GM12878 (cell line): ENCODE measurements around the gene FAM174A.

Source experiments
- BRCA1 ChIP-seq: IDR thresholded peaks from 2 replicates; pipeline ENCODE4 v1.6.1; 2011; ENCODE audit warnings: low read depth, low read length, improper control_type of control experiment
- CBFB ChIP-seq: IDR thresholded peaks from 2 replicates; pipeline ENCODE4 v1.6.1; 2016; ENCODE audit warnings: antibody characterized with exemption, low read depth
- CEBPB ChIP-seq, 2 experiments: fragments of 150-350 bp in 1 of 2; IDR thresholded peaks; 2 replicates each; pipeline ENCODE4 v1.6.1; 2012 to 2014; ENCODE audit warnings: low read depth in 2 of 2, low read length in 2 of 2, borderline replicate concordance in 1 of 2, inconsistent platforms in 1 of 2
- CHD4 ChIP-seq: fragments of 200-600 bp; sonication (generic); IDR thresholded peaks from 2 replicates; pipeline ENCODE4 v1.6.1; 2016; ENCODE audit warnings: mild to moderate bottlenecking
- FOXM1 ChIP-seq: IDR thresholded peaks from 2 replicates; pipeline ENCODE4 v1.6.1; 2012; ENCODE audit warnings: low read depth, mild to moderate bottlenecking, inconsistent platforms, low read length, moderate library complexity
- JUND ChIP-seq: IDR thresholded peaks from 2 replicates; pipeline ENCODE4 v1.6.1; 2012; ENCODE audit warnings: low read depth, mild to moderate bottlenecking, low read length, improper control_type of control experiment, moderate library complexity
- NFXL1 ChIP-seq: fragments of 450-650 bp; IDR thresholded peaks from 2 replicates; pipeline ENCODE4 v1.6.1; 2017; ENCODE audit warnings: antibody characterized with exemption, mild to moderate bottlenecking, borderline replicate concordance
- NKRF ChIP-seq: fragments of 450-650 bp; conservative IDR thresholded peaks from 2 replicates; pipeline ENCODE4 v1.6.1; 2017; ENCODE audit warnings: mild to moderate bottlenecking, moderate library complexity
- NR2C2 ChIP-seq: IDR thresholded peaks from 2 replicates; pipeline ENCODE4 v1.6.1; 2011; ENCODE audit warnings: borderline replicate concordance, low read depth; ENCODE audit not compliant: control insufficient read depth, insufficient read length
- POLR2A ChIP-seq: IDR thresholded peaks from 2 replicates; pipeline ENCODE4 v1.6.1; 2011; ENCODE audit warnings: low read depth, mild to moderate bottlenecking, low read length
- STAT3 ChIP-seq: IDR thresholded peaks from 2 replicates; pipeline ENCODE4 v1.6.1; 2011; ENCODE audit warnings: low read depth, low read length, improper control_type of control experiment
- YY1 ChIP-seq: IDR thresholded peaks from 2 replicates; pipeline ENCODE4 v1.6.1; 2011; ENCODE audit warnings: low read depth, mild to moderate bottlenecking, low read length
- TF ChIP-seq, protein P1 (sequence below), 3 experiments: IDR thresholded peaks in 2 of 3; conservative IDR thresholded peaks in 1 of 3; 2 replicates each; pipeline ENCODE4 v1.5.1; 2011; ENCODE audit warnings: low read depth in 3 of 3, low read length in 3 of 3, mild to moderate bottlenecking in 3 of 3, control low read depth in 2 of 3, moderate library complexity in 2 of 3, inconsistent platforms in 1 of 3, mixed read lengths in 1 of 3; ENCODE audit not compliant: control insufficient read depth in 2 of 3, insufficient read depth in 1 of 3; ENCODE audit errors: extremely low read depth in 1 of 3

DNA sequence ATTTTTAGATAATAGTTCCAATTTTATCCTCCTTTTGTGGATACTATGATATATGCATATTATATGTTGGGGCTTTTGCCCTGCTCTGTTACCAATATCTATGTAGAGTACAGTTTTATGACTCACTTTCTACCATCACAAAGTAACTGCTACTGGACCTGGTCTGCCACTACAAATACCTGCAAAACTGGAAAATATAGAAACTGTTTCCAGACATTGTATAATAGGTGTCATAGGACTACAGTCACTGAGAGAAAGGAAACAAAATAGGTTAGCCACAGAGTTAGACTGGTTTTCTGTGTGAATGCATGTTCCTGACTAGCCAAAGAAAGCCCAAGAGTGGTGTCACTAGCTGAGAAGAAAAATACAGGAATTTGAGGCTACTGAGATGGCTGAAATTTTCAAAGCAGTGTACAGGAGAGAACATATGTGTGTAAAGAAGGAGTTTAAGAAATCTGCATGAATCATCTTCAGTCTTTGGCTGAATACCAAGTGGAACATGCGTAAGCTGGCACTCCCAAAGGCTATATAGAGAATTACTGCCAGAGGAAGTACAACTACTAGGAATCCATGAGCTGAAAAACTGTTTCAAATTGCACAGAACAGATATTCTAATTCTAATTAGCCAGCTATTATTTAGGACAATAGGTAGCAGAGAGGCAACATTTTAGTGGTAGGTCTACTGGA is 29.0 kb upstream of the FAM174A start:
- no peak for TF ChIP-seq STAT3
- TF ChIP-seq JUND, result no peak
- TF ChIP-seq POLR2A, result no peak
- TF ChIP-seq YY1, result no peak
- no peak for TF ChIP-seq NFXL1
- TF ChIP-seq BRCA1, result no peak
- TF ChIP-seq, protein P1, sequence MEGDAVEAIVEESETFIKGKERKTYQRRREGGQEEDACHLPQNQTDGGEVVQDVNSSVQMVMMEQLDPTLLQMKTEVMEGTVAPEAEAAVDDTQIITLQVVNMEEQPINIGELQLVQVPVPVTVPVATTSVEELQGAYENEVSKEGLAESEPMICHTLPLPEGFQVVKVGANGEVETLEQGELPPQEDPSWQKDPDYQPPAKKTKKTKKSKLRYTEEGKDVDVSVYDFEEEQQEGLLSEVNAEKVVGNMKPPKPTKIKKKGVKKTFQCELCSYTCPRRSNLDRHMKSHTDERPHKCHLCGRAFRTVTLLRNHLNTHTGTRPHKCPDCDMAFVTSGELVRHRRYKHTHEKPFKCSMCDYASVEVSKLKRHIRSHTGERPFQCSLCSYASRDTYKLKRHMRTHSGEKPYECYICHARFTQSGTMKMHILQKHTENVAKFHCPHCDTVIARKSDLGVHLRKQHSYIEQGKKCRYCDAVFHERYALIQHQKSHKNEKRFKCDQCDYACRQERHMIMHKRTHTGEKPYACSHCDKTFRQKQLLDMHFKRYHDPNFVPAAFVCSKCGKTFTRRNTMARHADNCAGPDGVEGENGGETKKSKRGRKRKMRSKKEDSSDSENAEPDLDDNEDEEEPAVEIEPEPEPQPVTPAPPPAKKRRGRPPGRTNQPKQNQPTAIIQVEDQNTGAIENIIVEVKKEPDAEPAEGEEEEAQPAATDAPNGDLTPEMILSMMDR (IDR thresholded peaks at IDR 0.05 in 2 of 3, conservative IDR thresholded peaks at IDR 0.05 in 1 of 3; ENCODE audit: control insufficient read depth in 2 of 3, extremely low read depth in 1 of 3, insufficient read depth in 1 of 3, low read depth in 3 of 3, low read length in 3 of 3), result no peak
- TF ChIP-seq CEBPB (IDR thresholded peaks at IDR 0.05; ENCODE audit: borderline replicate concordance in 1 of 2, low read depth in 2 of 2, low read length in 2 of 2), result no peak
- TF ChIP-seq NKRF, result no peak
- no peak for TF ChIP-seq NR2C2
- TF ChIP-seq CBFB, result no peak
- TF ChIP-seq CHD4, result no peak
- TF ChIP-seq FOXM1, result no peak
